Measurements from ENCODE around the gene STK32B. TPM values are rescaled to one million over a fixed set of nuclear protein-coding genes. Genes with fewer than 3 reads are reported as not detected.

The STK32B gene
- polyA plus RNA-seq, 2 of the 4 experiments (the other 2 are of a cell fraction), result 7.6 to 12.1 TPM

GRCh38 chr4:5448221-5448620, 396.9 kb downstream of the STK32B start:
- ATAC-seq, result no peak
- WGBS (ENCODE audit: missing lambda C conversion rate), result 84% methylated on average over 10 of the region's 10 CpGs
- POLR2A ChIA-PET, result no interaction called here
- FAIRE-seq, result no peak
- DNase-seq (ENCODE audit: low read depth in 1 of 2, low spot score in 1 of 2), result no peak
- TF ChIP-seq CBX2 (IDR thresholded peaks at IDR 0.05; ENCODE audit: borderline replicate concordance, low read depth) (no peak), KDM5A (IDR thresholded peaks at IDR 0.05) (no peak), TP53 (CRISPR knock-in tag; IDR thresholded peaks at IDR 0.05) (no peak), ATOH8 (CRISPR knock-in tag; IDR thresholded peaks at IDR 0.05; ENCODE audit: low read depth) (no peak), HDAC2 (IDR thresholded peaks at IDR 0.05) (no peak), BCL3 (IDR thresholded peaks at IDR 0.05) (no peak), MYC (IDR thresholded peaks at IDR 0.05; ENCODE audit: borderline replicate concordance, low read length) (no peak), POLR2A (IDR thresholded peaks at IDR 0.05; ENCODE audit: low read length) (no peak), PHF8 (IDR thresholded peaks at IDR 0.05; ENCODE audit: borderline replicate concordance, low read depth) (no peak), NPAS2 (CRISPR knock-in tag; IDR thresholded peaks at IDR 0.05; ENCODE audit: borderline replicate concordance) (no peak), FOSL2 (IDR thresholded peaks at IDR 0.05) (no peak), FOSL2 (CRISPR knock-in tag; IDR thresholded peaks at IDR 0.05) (no peak), FOXS1 (CRISPR knock-in tag; IDR thresholded peaks at IDR 0.05) (no peak), EHF (CRISPR knock-in tag; IDR thresholded peaks at IDR 0.05) (no peak)
- Histone ChIP-seq H3K9me3 (no peaks in the 10 kb centered on the region), H3K4me2 (no peak overlapping the region), H3K4me3 (no peak overlapping the region), H3K27ac (no peak overlapping the region), H3K4me1 (no peaks in the 10 kb centered on the region)
- CTCF ChIA-PET, result interaction anchor here (2.3 kb wide), 1 partner anchor 12 kb away, joined by 11 read pairs; no protein-coding TSS in a partner anchor

GRCh38 chr4:5451243-5451642, 400.0 kb downstream of the STK32B start:
- no peaks in the 10 kb centered on the region for H3K9me3 ChIP-seq
- ChIA-PET POLR2A (no interaction called here), CTCF (no interaction called here)
- no peak overlapping the region for H3K4me3 ChIP-seq
- no peak for DNase-seq (ENCODE audit: low read depth in 1 of 2, low spot score in 1 of 2)
- no peak for TF ChIP-seq ELK1 (IDR thresholded peaks at IDR 0.05; ENCODE audit: low read depth, low read length)
- TF ChIP-seq REST (IDR thresholded peaks at IDR 0.05), result peak; percentile 44; the same call in 1 of the 2 replicates
- H3K4me2 ChIP-seq, result no peak overlapping the region
- H3K4me1 ChIP-seq, result no peaks in the 10 kb centered on the region
- 80% methylated on average over 4 of the region's 4 CpGs for WGBS (ENCODE audit: missing lambda C conversion rate)
- no peak overlapping the region for H3K27ac ChIP-seq
- no peak for ATAC-seq
- FAIRE-seq, result no peak

- WGBS (ENCODE audit: missing lambda C conversion rate), result 84% methylated on average over 7 of the region's 7 CpGs
- ATAC-seq, result no peak
- no peak for FAIRE-seq
- no peaks in the 10 kb centered on the region for H3K9me3 ChIP-seq
- ChIA-PET POLR2A (no interaction called here), CTCF (no interaction called here)
- H3K4me1 ChIP-seq, result no peaks in the 10 kb centered on the region
- H3K4me3 ChIP-seq, result no peak overlapping the region
- no peak overlapping the region for H3K4me2 ChIP-seq
- no peak for DNase-seq (ENCODE audit: low read depth in 1 of 2, low spot score in 1 of 2)
- TF ChIP-seq CHD4 (IDR thresholded peaks at IDR 0.05; ENCODE audit: borderline replicate concordance), result no peak
- TF ChIP-seq EHMT2 (IDR thresholded peaks at IDR 0.05; ENCODE audit: low read depth), result no peak
- no peak for TF ChIP-seq SREBF2 (IDR thresholded peaks at IDR 0.05)
- H3K27ac ChIP-seq, result no peak overlapping the region
Observed at GRCh38 chr4:5452156-5452555, 400.9 kb downstream of the STK32B start.

Measured in A549 (cell line).